ENCODE results near the gene ZCCHC8. TPM values are rescaled to one million over a fixed set of nuclear protein-coding genes. Genes with fewer than 3 reads are reported as not detected.
"Not testable (repeated sequence)": the region's sequence is repeated elsewhere in the genome, so short reads cannot be mapped to it uniquely, and the experiment has no call there.

ZCCHC8 gene
- total and polyA plus RNA-seq, 7 donors = 10.2 to 21.4 (median 16.8) TPM

- no peak for TF ChIP-seq CTCF (IDR thresholded peaks at IDR 0.05)
- no peak for TF ChIP-seq POLR2A (IDR thresholded peaks at IDR 0.05)
- TF ChIP-seq EP300 (IDR thresholded peaks at IDR 0.05) = no peak
- no peak for TF ChIP-seq POLR2AphosphoS5 (IDR thresholded peaks at IDR 0.05)
- intact Hi-C loops (cut with DNase I) = no loop called here
- no peaks in the 10 kb centered on the region for H3K9me3 ChIP-seq
- DNase-seq = no peak
- no peak overlapping the region for H3K27ac ChIP-seq
- H3K4me1 ChIP-seq = peaks cover 0 to 6% (median 3%) of the 10 kb centered on the region in 4 donors
- H3K27me3 ChIP-seq = no peaks in the 10 kb centered on the region
- peaks cover 50 to 100% (median 86%) of the 10 kb centered on the region in 4 donors for H3K36me3 ChIP-seq
- 89 to 91% methylated on average over 13 of the region's 13 CpGs for whole genome bisulfite sequencing, 2 donors
- no peak overlapping the region for H3K4me3 ChIP-seq
Measured at GRCh38 chr12:122516544-122517361, 16.0 kb upstream of the ZCCHC8 start.

- H3K27ac ChIP-seq = no peak overlapping the region
- TF ChIP-seq EP300 (IDR thresholded peaks at IDR 0.05) (no peak), POLR2A (IDR thresholded peaks at IDR 0.05) (no peak), CTCF (IDR thresholded peaks at IDR 0.05) (no peak), POLR2AphosphoS5 (IDR thresholded peaks at IDR 0.05) (no peak)
- no peaks in the 10 kb centered on the region for H3K9me3 ChIP-seq
- no peaks in the 10 kb centered on the region for H3K4me1 ChIP-seq
- H3K36me3 ChIP-seq = peaks cover 47 to 100% (median 85%) of the 10 kb centered on the region in 4 donors
- no peak for DNase-seq
- H3K27me3 ChIP-seq = no peaks in the 10 kb centered on the region
- H3K4me3 ChIP-seq = no peak overlapping the region
- 90 to 96% methylated on average over 2 of the region's 2 CpGs for WGBS, 2 donors
- intact Hi-C loops (cut with DNase I) = no loop called here
Measured at GRCh38 chr12:122515275-122515674, 14.5 kb upstream of the ZCCHC8 start.

GRCh38 chr12:122513660-122514059 is 12.9 kb upstream of the ZCCHC8 start:
- Histone ChIP-seq H3K36me3 (peaks cover 41 to 100% (median 85%) of the 10 kb centered on the region in 4 donors), H3K4me3 (no peak overlapping the region), H3K27me3 (no peaks in the 10 kb centered on the region), H3K4me1 (no peaks in the 10 kb centered on the region), H3K9me3 (no peaks in the 10 kb centered on the region), H3K27ac (no peak overlapping the region)
- DNase-seq = no peak
- intact Hi-C loops (cut with DNase I) = no loop called here
- 92 to 94% methylated on average over 4 of the region's 4 CpGs for WGBS, 2 donors
- TF ChIP-seq POLR2A (IDR thresholded peaks at IDR 0.05) (no peak), CTCF (IDR thresholded peaks at IDR 0.05) (no peak), POLR2AphosphoS5 (IDR thresholded peaks at IDR 0.05) (no peak), EP300 (IDR thresholded peaks at IDR 0.05) (no peak)

GRCh38 chr12:122513028-122513427 is 12.3 kb upstream of the ZCCHC8 start:
- H3K9me3 ChIP-seq; intact Hi-C loops (cut with DNase I); DNase-seq; H3K4me3 ChIP-seq; H3K27me3 ChIP-seq; H3K27ac ChIP-seq; H3K4me1 ChIP-seq: not testable (repeated sequence)
- H3K36me3 ChIP-seq = peaks cover 39 to 100% (median 85%) of the 10 kb centered on the region in 4 donors
- WGBS, 2 donors = 85 to 87% methylated on average over 3 of the region's 3 CpGs

GRCh38 chr12:122508163-122508562 is 7.4 kb upstream of the ZCCHC8 start:
- 91 to 98% methylated on average over 5 of the region's 5 CpGs for WGBS, 2 donors
- Histone ChIP-seq H3K27ac (no peak overlapping the region), H3K4me1 (no peaks in the 10 kb centered on the region), H3K4me3 (no peak overlapping the region), H3K9me3 (no peaks in the 10 kb centered on the region), H3K27me3 (no peaks in the 10 kb centered on the region), H3K36me3 (peaks cover 56 to 100% (median 82%) of the 10 kb centered on the region in 4 donors)
- DNase-seq = no peak
- TF ChIP-seq POLR2A (IDR thresholded peaks at IDR 0.05) (no peak), POLR2AphosphoS5 (IDR thresholded peaks at IDR 0.05) (no peak), CTCF (IDR thresholded peaks at IDR 0.05) (no peak), EP300 (IDR thresholded peaks at IDR 0.05) (no peak)
- intact Hi-C loops (cut with DNase I) = no loop called here

Data from sigmoid colon (tissue), 7 donors.